Breast epithelium (tissue), 3 donors: Measurements from ENCODE around the gene MAST4.

ENCODE experiments used
- CTCF ChIP-seq, 3 donors: fragments of 450-650 bp; IDR thresholded peaks; one replicate each; pipeline ENCODE4 v1.5.1; 2016 to 2017; ENCODE audit warnings: antibody characterized with exemption in 3 of 3, mild to moderate bottlenecking in 3 of 3, moderate library complexity in 3 of 3
- POLR2A ChIP-seq: fragments of 450-650 bp; IDR thresholded peaks from one replicate; pipeline ENCODE4 v1.6.1; 2016; ENCODE audit warnings: antibody characterized with exemption, mild to moderate bottlenecking, moderate library complexity
- POLR2AphosphoS5 ChIP-seq, 3 donors: sonication (generic); formaldehyde crosslinking; IDR thresholded peaks; one replicate each; pipeline ENCODE4 v1.6.1; 2017; ENCODE audit warnings: antibody characterized with exemption in 3 of 3

GRCh38 chr5:66909364-66909763, 313.2 kb downstream of the MAST4 start:
- TF ChIP-seq CTCF (IDR thresholded peaks at IDR 0.05) (no peak), POLR2AphosphoS5 (IDR thresholded peaks at IDR 0.05) (no peak), POLR2A (no peak)
